Choroid plexus epithelial cell (primary cell): ENCODE data around the gene POLD3.
"Not testable (repeated sequence)": the region's sequence is repeated elsewhere in the genome, so short reads cannot be mapped to it uniquely, and the experiment has no call there.

Experiments used
- DNase-seq: peaks from one replicate; pipeline ENCODE4 v3.0.0-alpha.2; 2010; ENCODE audit warnings: low read depth
- H3K4me3 ChIP-seq: 2 replicates; pipeline ENCODE4 v1.5.1; 2011; ENCODE audit warnings: low read depth, mild to moderate bottlenecking, control low read depth, low read length, moderate library complexity
- CTCF ChIP-seq: conservative IDR thresholded peaks from 2 replicates; pipeline ENCODE4 v1.5.1; 2011; ENCODE audit warnings: low read depth, mild to moderate bottlenecking, control low read depth, inconsistent platforms, low read length, moderate library complexity

The POLD3 gene

GRCh38 chr11:74581954-74582547 lies 10.3 kb upstream of the POLD3 start:
- no peak for DNase-seq
- TF ChIP-seq CTCF = no peak
- H3K4me3 ChIP-seq = no peak overlapping the region

DNA sequence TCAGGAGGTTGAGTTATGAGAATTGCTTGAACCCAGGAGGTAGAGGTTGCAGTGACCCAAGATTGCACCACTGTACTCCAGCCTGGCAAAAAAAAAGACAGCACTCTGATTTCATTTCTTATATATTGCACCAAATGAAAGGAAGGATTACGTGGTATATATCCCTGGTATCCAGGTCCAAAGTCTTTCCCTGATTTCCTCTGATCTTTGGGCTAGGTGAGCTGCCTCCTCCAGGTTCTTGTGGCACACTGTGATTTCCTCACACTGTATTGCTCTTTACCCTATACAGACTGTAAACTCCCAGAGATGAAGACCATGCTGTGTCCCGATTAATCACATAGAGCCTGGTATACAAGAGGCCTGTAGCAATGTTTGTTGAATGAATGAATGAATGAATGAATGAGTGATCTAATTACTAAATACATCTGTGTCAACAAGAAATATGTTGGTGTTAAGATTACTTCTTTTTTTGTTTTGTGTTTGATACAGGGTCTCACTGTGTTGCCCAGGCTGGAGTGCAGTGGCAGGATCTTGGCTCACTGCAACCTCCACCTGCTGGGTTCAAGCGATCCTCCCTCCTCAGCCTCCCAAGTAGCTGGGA lies 9.3 kb upstream of the POLD3 start:
- no peak for DNase-seq
- TF ChIP-seq CTCF = no peak
- no peak overlapping the region for H3K4me3 ChIP-seq

DNA sequence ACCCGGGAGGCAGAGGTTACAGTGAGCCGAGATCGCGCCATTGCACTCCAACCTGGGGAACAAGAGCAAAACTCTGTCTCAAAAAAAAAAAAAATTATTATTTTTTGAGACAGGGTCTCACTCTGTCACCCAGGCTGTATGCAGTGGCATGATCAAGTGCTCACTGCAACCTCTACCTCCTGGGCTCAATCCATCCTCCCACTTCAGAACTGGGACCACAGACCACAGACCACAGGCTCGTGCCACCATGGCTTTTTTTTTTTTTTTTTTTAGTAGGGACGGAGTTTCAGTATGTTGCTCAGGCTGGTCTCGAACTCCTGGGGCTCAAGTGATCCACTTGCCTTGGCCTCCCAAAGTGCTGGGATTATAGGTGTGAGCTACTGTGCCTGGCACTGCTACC lies 1.9 kb upstream of the POLD3 start:
- not testable (repeated sequence) for H3K4me3 ChIP-seq, DNase-seq

- DNase-seq = peak; percentile 22
- H3K4me3 ChIP-seq = peak overlapping the region; percentile 96
- no peak for TF ChIP-seq CTCF
Measured at GRCh38 chr11:74592063-74592440, 330 bp upstream of the POLD3 start.

GRCh38 chr11:74593463-74593862 lies 1.1 kb downstream of the POLD3 start:
- H3K4me3 ChIP-seq = peak overlapping the region; percentile 96

DNA sequence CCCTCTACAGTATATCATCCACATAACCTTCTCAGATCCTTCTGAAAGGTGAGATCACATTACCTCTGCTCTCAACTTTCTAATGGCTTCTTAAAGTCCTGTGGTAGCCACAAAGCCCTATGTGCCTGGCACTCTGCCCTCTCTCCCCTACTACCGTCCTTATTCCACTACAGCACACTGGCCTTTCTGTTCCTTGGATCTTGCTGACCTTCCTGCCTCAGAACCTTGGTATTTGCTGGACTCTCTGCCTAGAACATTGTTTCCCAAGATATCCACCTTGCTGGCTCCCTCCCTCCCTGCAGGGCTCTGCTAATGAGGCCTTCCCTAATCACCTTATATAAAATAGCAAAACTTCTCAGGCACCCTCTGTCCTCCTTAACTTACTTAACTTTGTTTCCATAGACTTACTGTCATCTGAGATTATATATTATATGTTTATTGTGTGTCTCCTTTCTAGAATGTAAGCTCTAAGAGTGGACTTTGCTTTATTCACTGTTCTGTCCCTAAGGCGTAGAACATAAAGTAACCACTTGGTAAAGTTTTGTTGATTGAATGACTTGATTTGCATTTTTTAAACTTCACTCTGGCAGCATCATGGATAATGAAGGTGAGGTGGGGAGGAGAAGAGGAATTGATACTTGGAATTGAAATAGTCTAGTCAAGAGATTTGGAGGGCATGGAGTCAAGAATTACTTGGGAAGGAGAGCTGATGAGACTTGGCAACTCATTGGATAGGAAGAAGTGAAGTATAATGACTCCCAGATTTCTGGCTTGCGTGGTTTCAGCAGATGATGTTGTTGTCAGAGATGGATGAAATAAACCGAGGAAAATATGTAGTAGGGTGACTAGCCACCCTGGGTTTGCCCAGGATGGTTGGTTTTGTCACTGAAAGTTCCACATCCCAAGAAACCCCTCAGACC lies 10.5 kb downstream of the POLD3 start:
- no peak for DNase-seq
- TF ChIP-seq CTCF = no peak
- H3K4me3 ChIP-seq = no peak overlapping the region

More at GRCh38 chr11:74593463-74593862, 1.1 kb downstream of the POLD3 start:
- TF ChIP-seq CTCF = no peak
- no peak for DNase-seq

DNA sequence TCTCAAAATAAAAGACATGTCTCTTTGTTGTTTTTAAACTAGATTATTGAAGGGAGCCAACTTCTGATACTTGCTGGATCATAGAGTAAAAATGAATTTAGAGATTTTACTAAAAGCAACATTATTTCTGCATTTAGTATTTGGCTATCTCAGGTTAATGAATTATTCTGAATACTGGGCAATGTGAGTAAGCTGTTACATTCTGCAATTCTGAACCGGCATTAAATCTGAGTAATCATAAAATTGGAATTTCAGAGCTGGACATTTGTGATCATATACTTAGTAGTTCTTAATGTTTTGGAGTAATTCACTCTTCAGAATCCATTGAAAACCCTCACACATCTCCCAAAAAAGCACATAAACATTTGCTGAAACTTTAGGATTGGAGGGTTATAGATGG lies 11.5 kb downstream of the POLD3 start:
- DNase-seq = no peak
- H3K4me3 ChIP-seq = no peak overlapping the region
- no peak for TF ChIP-seq CTCF
